ENCODE measurements around the gene ATP8A2. TPM values are rescaled to one million over a fixed set of nuclear protein-coding genes. Genes with fewer than 3 reads are reported as not detected.

Gene ATP8A2
- total RNA-seq, 2 donors from 2014 or later, result 0.67 to 0.74 TPM

DNA sequence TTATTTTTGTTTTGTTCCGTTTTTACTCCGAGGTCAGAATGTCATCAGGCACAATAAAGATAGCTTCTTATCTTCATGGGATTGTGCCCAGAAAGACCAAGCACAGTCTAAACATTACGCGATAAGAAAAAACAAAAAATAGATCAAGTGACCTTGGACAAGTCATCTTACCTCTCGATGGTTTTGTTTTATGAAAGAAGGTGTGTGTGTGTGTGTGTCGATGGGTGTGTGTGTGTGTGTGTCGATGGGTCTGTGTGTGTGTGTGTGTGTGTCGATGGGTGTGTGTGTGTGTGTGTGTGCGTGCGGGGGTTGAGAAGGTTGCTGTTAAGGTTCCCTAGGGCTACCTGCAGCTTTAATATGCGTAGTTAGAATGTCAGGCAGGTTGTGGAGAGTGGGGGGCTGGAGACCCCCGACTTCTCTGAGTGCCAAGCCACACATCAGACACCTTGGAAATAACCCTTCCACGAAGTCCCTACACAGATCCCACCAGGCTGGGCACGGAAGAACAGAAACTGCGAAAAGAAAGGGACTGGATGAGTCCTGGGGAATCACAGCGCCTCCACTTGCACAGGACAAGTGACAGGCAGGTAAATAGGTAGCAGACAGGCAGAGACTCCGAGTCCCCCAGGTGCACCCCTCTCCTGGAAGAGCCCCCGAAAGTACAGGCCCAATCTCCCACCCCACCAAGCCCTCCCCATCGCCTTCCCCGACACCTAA is 458 bp upstream of the ATP8A2 start:
- H3K4me1 Mint-ChIP-seq (ENCODE audit: low read depth), result peaks cover 4% of the 10 kb centered on the region
- H3K27ac Mint-ChIP-seq, result no peak overlapping the region
- H3K9me3 Mint-ChIP-seq, result no peaks in the 10 kb centered on the region
- peak overlapping the region; percentile 45 to 74 for H3K4me3 Mint-ChIP-seq
- DNase-seq (no peak), ATAC-seq (replicated peaks in 1 of 2) (no peak)
- H3K36me3 Mint-ChIP-seq (ENCODE audit: insufficient read depth in 2 of 2), result no peaks in the 10 kb centered on the region
- peaks cover 74% of the 10 kb centered on the region for H3K27me3 Mint-ChIP-seq (ENCODE audit: low read depth)

DNA sequence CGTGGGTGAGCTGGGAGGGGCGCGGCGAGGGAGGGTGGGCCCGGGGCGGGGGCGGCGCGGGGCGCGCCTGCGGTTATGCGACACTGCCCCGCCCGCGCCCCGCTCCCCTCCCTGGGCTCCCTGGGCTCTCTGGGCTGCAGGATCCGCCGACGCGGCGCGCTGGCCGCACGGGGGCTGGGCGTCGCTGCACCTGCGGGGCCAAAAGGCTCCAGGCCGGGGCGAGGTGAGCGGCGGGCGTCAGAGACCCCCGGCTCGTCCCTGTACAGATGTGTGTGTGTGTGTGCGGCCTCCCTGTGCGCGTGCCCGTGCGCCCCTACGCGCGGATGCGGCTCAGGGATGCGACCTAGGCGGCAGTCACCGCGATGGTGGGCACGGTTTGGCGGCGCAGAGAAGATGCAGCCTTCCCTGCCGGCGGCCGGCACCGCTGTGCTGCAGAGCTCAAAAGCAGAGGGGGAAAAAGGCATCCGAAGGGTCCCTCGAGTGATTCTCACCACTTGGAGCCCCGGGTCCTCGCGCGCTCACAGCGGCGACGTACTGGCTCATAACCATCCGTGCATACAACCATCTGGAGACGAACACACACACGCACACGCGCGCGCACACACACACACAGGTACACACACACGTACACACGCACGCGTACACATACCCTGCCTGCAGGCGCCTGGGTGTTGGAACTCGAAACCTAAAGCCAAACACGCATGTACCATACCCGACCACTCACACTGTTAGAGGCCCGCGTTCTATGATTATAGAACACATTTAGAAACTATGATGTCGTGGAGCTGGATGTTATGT is 709 bp downstream of the ATP8A2 start:
- ATAC-seq (replicated peaks in 1 of 2) (peak; percentile 42 to 43), DNase-seq (peak in 1 of 2 donors; percentile 2)
- H3K36me3 Mint-ChIP-seq (ENCODE audit: insufficient read depth in 2 of 2), result no peaks in the 10 kb centered on the region
- no peaks in the 10 kb centered on the region for H3K9me3 Mint-ChIP-seq
- peak overlapping the region; percentile 56 to 66 for H3K4me3 Mint-ChIP-seq
- H3K4me1 Mint-ChIP-seq (ENCODE audit: low read depth), result peaks cover 4% of the 10 kb centered on the region
- H3K27ac Mint-ChIP-seq, result no peak overlapping the region
- peaks cover 66% of the 10 kb centered on the region for H3K27me3 Mint-ChIP-seq (ENCODE audit: low read depth)

DNA sequence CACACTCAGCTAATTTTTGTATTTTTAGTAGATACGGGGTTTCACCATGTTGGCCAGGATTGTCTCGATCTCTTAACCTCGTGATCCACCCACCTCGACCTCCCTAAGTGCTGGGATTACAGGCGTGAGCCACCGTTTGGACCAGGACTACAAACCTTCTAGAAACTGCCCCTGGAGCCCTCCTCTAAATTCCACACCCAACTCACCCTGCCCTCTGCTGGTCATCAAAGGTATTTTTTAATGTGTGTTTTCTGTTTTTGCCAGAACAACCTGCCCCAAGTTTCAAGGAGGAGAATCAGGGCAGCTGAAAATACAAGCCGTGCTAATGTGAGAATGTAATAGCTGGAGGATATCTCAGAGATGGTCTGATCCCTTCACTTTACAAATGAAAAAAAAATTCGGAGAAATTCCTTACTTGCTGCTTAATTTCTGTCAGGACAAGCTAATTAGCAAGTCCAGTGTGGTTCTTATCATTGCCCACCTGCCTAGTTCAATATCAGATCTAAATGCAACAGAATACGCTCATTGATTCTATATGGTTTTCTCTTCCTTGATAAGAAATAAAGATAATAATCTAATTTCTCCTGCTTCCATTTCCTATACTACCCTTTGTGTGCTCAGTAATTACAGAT is 4.1 kb downstream of the ATP8A2 start:
- peak; percentile 42 to 47 for ATAC-seq (replicated peaks in 1 of 2)
- DNase-seq, result peak; percentile 28 to 48
- Mint-ChIP-seq H3K36me3 (ENCODE audit: insufficient read depth in 2 of 2) (no peaks in the 10 kb centered on the region), H3K4me1 (ENCODE audit: low read depth) (peaks cover 4% of the 10 kb centered on the region), H3K27ac (no peak overlapping the region), H3K9me3 (no peaks in the 10 kb centered on the region), H3K27me3 (ENCODE audit: low read depth) (peaks cover 56% of the 10 kb centered on the region), H3K4me3 (no peak overlapping the region)

- H3K27me3 Mint-ChIP-seq (ENCODE audit: low read depth), result peaks cover 63% of the 10 kb centered on the region
- peaks cover 4% of the 10 kb centered on the region for H3K4me1 Mint-ChIP-seq (ENCODE audit: low read depth)
These were observed 5.6 kb downstream of the ATP8A2 start for GRCh38 chr13:25377244-25377962.

GRCh38 chr13:25378528-25378927 is 6.8 kb downstream of the ATP8A2 start:
- H3K4me1 Mint-ChIP-seq (ENCODE audit: low read depth), result peaks cover 4% of the 10 kb centered on the region
- H3K4me3 Mint-ChIP-seq, result no peak overlapping the region
- H3K27ac Mint-ChIP-seq, result no peak overlapping the region
- ATAC-seq (replicated peaks in 1 of 2), result no peak
- H3K9me3 Mint-ChIP-seq, result no peaks in the 10 kb centered on the region
- H3K36me3 Mint-ChIP-seq (ENCODE audit: insufficient read depth in 2 of 2), result no peaks in the 10 kb centered on the region
- peaks cover 64% of the 10 kb centered on the region for H3K27me3 Mint-ChIP-seq (ENCODE audit: low read depth)
- DNase-seq, result no peak

More at GRCh38 chr13:25377244-25377962, 5.6 kb downstream of the ATP8A2 start:
- Mint-ChIP-seq H3K9me3 (no peaks in the 10 kb centered on the region), H3K27ac (no peak overlapping the region), H3K4me3 (no peak overlapping the region), H3K36me3 (ENCODE audit: insufficient read depth in 2 of 2) (no peaks in the 10 kb centered on the region)
- ATAC-seq (replicated peaks in 1 of 2), result no peak
- no peak for DNase-seq

- H3K9me3 Mint-ChIP-seq, result no peaks in the 10 kb centered on the region
- H3K27me3 Mint-ChIP-seq (ENCODE audit: low read depth), result peaks cover 64% of the 10 kb centered on the region
- no peaks in the 10 kb centered on the region for H3K36me3 Mint-ChIP-seq (ENCODE audit: insufficient read depth in 2 of 2)
- ATAC-seq (replicated peaks in 1 of 2) (no peak), DNase-seq (no peak)
- no peak overlapping the region for H3K27ac Mint-ChIP-seq
- H3K4me1 Mint-ChIP-seq (ENCODE audit: low read depth), result peaks cover 4% of the 10 kb centered on the region
- no peak overlapping the region for H3K4me3 Mint-ChIP-seq
These were observed 7.2 kb downstream of the ATP8A2 start for GRCh38 chr13:25379011-25379410.

DNA sequence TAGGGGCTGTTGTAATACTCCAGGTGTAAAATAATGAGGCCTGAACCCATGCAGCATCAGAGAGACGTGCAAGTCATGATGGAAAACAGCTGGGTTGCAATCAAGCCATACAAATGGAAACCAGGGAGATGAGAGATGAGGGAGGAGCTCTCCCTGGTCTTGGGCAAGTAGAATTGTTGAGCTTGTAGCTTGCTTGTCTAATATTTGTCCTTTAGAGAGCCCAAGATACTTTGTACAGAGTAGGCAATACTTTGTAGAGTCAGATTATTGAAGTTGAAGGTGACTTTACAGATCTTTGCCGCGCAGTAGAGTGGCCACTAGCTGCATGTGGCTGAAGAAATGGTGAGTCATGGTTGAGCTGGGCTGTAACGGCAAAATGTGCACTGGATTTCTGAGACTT is 8.3 kb downstream of the ATP8A2 start:
- no peak for DNase-seq
- Mint-ChIP-seq H3K9me3 (no peaks in the 10 kb centered on the region), H3K36me3 (ENCODE audit: insufficient read depth in 2 of 2) (no peaks in the 10 kb centered on the region), H3K4me1 (ENCODE audit: low read depth) (peaks cover 2% of the 10 kb centered on the region), H3K27ac (no peak overlapping the region), H3K27me3 (ENCODE audit: low read depth) (peaks cover 64% of the 10 kb centered on the region), H3K4me3 (no peak overlapping the region)
- no peak for ATAC-seq (replicated peaks in 1 of 2)

DNA sequence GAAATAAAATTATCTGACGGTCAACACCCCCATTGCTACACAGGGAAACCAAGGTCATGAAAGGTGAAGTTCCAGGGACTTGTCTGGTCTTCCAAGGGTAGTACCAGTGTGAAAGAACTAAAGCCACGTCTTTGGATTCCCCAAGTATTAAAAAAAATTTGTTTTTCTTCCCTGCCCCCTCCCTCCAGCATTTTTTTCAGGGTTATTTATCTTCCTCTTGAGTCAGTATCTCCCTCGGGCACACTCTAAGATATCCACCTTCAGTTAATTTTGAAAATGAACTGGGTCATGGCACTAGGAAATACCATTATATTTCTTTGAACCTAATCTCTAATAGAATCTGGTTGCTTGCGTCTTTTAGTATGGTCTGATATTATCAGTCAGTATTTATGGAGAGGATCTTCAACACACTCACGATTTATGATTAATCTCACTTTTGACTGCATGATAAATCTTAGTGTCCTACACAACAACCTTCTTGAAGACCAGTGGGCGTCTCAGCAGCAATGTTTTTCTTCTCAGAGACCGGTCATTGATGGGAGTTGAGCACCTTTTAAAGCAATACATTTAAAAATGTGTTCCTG is 9.1 kb downstream of the ATP8A2 start:
- no peaks in the 10 kb centered on the region for H3K4me1 Mint-ChIP-seq (ENCODE audit: low read depth)
- DNase-seq (no peak), ATAC-seq (replicated peaks in 1 of 2) (no peak)
- peaks cover 58% of the 10 kb centered on the region for H3K27me3 Mint-ChIP-seq (ENCODE audit: low read depth)
- H3K9me3 Mint-ChIP-seq, result no peaks in the 10 kb centered on the region
- no peaks in the 10 kb centered on the region for H3K36me3 Mint-ChIP-seq (ENCODE audit: insufficient read depth in 2 of 2)
- no peak overlapping the region for H3K4me3 Mint-ChIP-seq
- H3K27ac Mint-ChIP-seq, result no peak overlapping the region

GRCh38 chr13:25384758-25385410 is 13.1 kb downstream of the ATP8A2 start:
- peaks cover 61% of the 10 kb centered on the region for H3K27me3 Mint-ChIP-seq (ENCODE audit: low read depth)
- H3K27ac Mint-ChIP-seq, result no peak overlapping the region
- H3K36me3 Mint-ChIP-seq (ENCODE audit: insufficient read depth in 2 of 2), result no peaks in the 10 kb centered on the region
- H3K9me3 Mint-ChIP-seq, result no peaks in the 10 kb centered on the region
- no peak overlapping the region for H3K4me3 Mint-ChIP-seq
- H3K4me1 Mint-ChIP-seq (ENCODE audit: low read depth), result no peaks in the 10 kb centered on the region
- DNase-seq, result no peak
- ATAC-seq (replicated peaks in 1 of 2), result no peak

GRCh38 chr13:25391932-25392331 is 20.2 kb downstream of the ATP8A2 start:
- no peak overlapping the region for H3K4me3 Mint-ChIP-seq
- DNase-seq, result no peak
- H3K27me3 Mint-ChIP-seq (ENCODE audit: low read depth), result peaks cover 21% of the 10 kb centered on the region
- no peaks in the 10 kb centered on the region for H3K4me1 Mint-ChIP-seq (ENCODE audit: low read depth)
- H3K36me3 Mint-ChIP-seq (ENCODE audit: insufficient read depth in 2 of 2), result no peaks in the 10 kb centered on the region
- H3K27ac Mint-ChIP-seq, result no peak overlapping the region
- H3K9me3 Mint-ChIP-seq, result no peaks in the 10 kb centered on the region
- ATAC-seq (replicated peaks in 1 of 2), result no peak

DNA sequence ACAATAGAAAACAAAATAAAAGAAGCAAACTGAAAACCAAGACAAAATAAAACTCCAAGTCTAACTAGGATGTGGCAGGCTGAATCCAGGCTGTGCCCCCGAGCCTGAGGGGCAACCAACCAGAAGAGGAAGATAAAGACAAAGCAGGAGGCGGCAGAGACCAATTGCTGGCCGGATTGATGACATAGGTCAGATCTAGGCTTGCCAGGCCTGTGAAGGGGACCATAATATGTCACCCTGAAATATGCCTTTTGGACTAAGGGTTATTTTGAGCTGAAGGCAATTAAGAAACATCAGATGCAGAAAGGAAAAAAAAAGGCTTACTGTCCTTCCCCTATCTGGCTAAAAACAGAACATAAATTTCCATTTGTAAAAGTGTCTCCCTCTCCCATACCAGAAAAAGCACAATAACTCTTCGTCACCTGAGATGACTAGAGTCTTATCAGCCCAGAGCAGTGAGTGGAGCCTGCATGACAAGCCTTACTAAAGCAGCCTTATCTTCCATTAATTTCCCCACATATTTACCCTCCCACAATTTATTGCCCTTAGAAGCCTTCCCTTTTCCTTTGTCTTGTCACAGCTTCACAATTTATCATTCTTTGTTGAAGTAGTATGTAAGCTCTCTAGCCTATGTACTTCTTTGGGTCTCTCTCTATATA is 22.8 kb downstream of the ATP8A2 start:
- no peaks in the 10 kb centered on the region for H3K4me1 Mint-ChIP-seq (ENCODE audit: low read depth)
- H3K36me3 Mint-ChIP-seq (ENCODE audit: insufficient read depth in 2 of 2), result no peaks in the 10 kb centered on the region
- no peaks in the 10 kb centered on the region for H3K9me3 Mint-ChIP-seq
- ATAC-seq (replicated peaks in 1 of 2) (no peak), DNase-seq (no peak)
- H3K27me3 Mint-ChIP-seq (ENCODE audit: low read depth), result peaks cover 15% of the 10 kb centered on the region
- no peak overlapping the region for H3K4me3 Mint-ChIP-seq
- no peak overlapping the region for H3K27ac Mint-ChIP-seq

GRCh38 chr13:25397763-25398162 is 26.0 kb downstream of the ATP8A2 start:
- no peak for ATAC-seq (replicated peaks in 1 of 2)

More at GRCh38 chr13:25397763-25398162, 26.0 kb downstream of the ATP8A2 start:
- H3K27me3 Mint-ChIP-seq (ENCODE audit: low read depth), result peaks cover 20% of the 10 kb centered on the region
- no peak overlapping the region for H3K4me3 Mint-ChIP-seq
- no peaks in the 10 kb centered on the region for H3K9me3 Mint-ChIP-seq
- H3K36me3 Mint-ChIP-seq (ENCODE audit: insufficient read depth in 2 of 2), result no peaks in the 10 kb centered on the region
- DNase-seq, result no peak
- no peak overlapping the region for H3K27ac Mint-ChIP-seq
- H3K4me1 Mint-ChIP-seq (ENCODE audit: low read depth), result no peaks in the 10 kb centered on the region
